Hepatocyte (in vitro differentiated cells): Measurements from ENCODE around the gene TMEM143.

ENCODE experiments used
- CTCF ChIP-seq: fragments of 200-600 bp; sonication (generic); IDR thresholded peaks from 2 replicates; pipeline ENCODE4 v1.5.1; 2016; ENCODE audit warnings: antibody characterized with exemption, mild to moderate bottlenecking; ENCODE audit not compliant: poor library complexity
- EZH2 ChIP-seq: fragments of 200-600 bp; sonication (generic); IDR thresholded peaks from 2 replicates; pipeline ENCODE4 v1.6.1; 2016; ENCODE audit warnings: antibody characterized with exemption, mild to moderate bottlenecking, borderline replicate concordance

GRCh38 chr19:48395499-48395898 lies 31.8 kb upstream of the TMEM143 start:
- no peak for TF ChIP-seq CTCF
- TF ChIP-seq EZH2, result no peak
